Trophoblast cell (in vitro differentiated cells and primary cell): ENCODE data around the gene DNAJB4.

Source experiments
- DNase-seq, 2 donors: peaks; one replicate each; pipeline ENCODE4 v3.0.0-alpha.2; 2016
- H2AFZ ChIP-seq: 2 replicates; pipeline ENCODE4 v1.6.1; 2013; ENCODE audit warnings: low read length, moderate library complexity, mild to moderate bottlenecking; ENCODE audit not compliant: insufficient read depth, poor library complexity
- H2AK5ac ChIP-seq: 2 replicates; pipeline ENCODE4 v1.6.1; 2013; ENCODE audit warnings: mild to moderate bottlenecking, low read length
- H2BK120ac ChIP-seq: 2 replicates; pipeline ENCODE4 v1.6.1; 2013; ENCODE audit warnings: low read length, mild to moderate bottlenecking, moderate library complexity; ENCODE audit not compliant: insufficient read depth, poor library complexity
- H2BK12ac ChIP-seq: 2 replicates; pipeline ENCODE4 v1.6.1; 2013; ENCODE audit warnings: mild to moderate bottlenecking, low read length, moderate library complexity
- H2BK5ac ChIP-seq: 2 replicates; pipeline ENCODE4 v1.6.1; 2013; ENCODE audit warnings: low read length, low read depth, moderate library complexity, mild to moderate bottlenecking; ENCODE audit not compliant: poor library complexity
- H3K14ac ChIP-seq: 2 replicates; pipeline ENCODE4 v1.6.1; 2013; ENCODE audit warnings: mild to moderate bottlenecking, low read length
- H3K18ac ChIP-seq: 2 replicates; pipeline ENCODE4 v1.6.1; 2013; ENCODE audit warnings: mild to moderate bottlenecking, low read length
- H3K23ac ChIP-seq: 2 replicates; pipeline ENCODE4 v1.6.1; 2013; ENCODE audit warnings: low read length
- H3K27ac ChIP-seq: 2 replicates; pipeline ENCODE4 v1.5.1; 2013; ENCODE audit warnings: low read depth, mild to moderate bottlenecking, inconsistent platforms, low read length, moderate library complexity
- H3K27me3 ChIP-seq: 2 replicates; pipeline ENCODE4 v1.6.1; 2013; ENCODE audit warnings: inconsistent platforms, mild to moderate bottlenecking, low read length, moderate library complexity; ENCODE audit not compliant: insufficient read depth
- H3K36me3 ChIP-seq, 2 experiments: 1 replicate in 1 of 2; 2 replicates in 1 of 2; pipeline ENCODE4 v1.6.1; 2013; ENCODE audit warnings: low read length in 2 of 2, mild to moderate bottlenecking in 2 of 2, moderate library complexity in 1 of 2; ENCODE audit not compliant: insufficient read depth in 2 of 2, control insufficient read depth in 1 of 2
- H3K4ac ChIP-seq: 2 replicates; pipeline ENCODE4 v1.6.1; 2013; ENCODE audit warnings: low read depth, mild to moderate bottlenecking, low read length, moderate library complexity
- H3K4me1 ChIP-seq, 2 experiments: 1 replicate in 1 of 2; 2 replicates in 1 of 2; pipeline ENCODE4 v1.6.1; 2013; ENCODE audit warnings: low read length in 2 of 2, mild to moderate bottlenecking in 2 of 2, moderate library complexity in 1 of 2; ENCODE audit not compliant: insufficient read depth in 2 of 2, control insufficient read depth in 1 of 2
- H3K4me2 ChIP-seq: 2 replicates; pipeline ENCODE4 v1.6.1; 2013; ENCODE audit warnings: inconsistent platforms, mild to moderate bottlenecking, low read length, moderate library complexity
- H3K4me3 ChIP-seq: 2 replicates; pipeline ENCODE4 v1.5.1; 2013; ENCODE audit warnings: mild to moderate bottlenecking, low read depth, low read length, inconsistent platforms
- H3K79me1 ChIP-seq: one replicate; pipeline ENCODE4 v1.6.1; 2013; ENCODE audit warnings: low read length
- H3K79me2 ChIP-seq: 2 replicates; pipeline ENCODE4 v1.6.1; 2013; ENCODE audit warnings: low read length, mild to moderate bottlenecking; ENCODE audit not compliant: control insufficient read depth, insufficient read depth, poor library complexity
- H3K9ac ChIP-seq: 2 replicates; pipeline ENCODE4 v1.6.1; 2013; ENCODE audit warnings: mild to moderate bottlenecking, low read length
- H3K9me3 ChIP-seq: 2 replicates; pipeline ENCODE4 v1.6.1; 2013; ENCODE audit warnings: low read depth, mild to moderate bottlenecking, control low read depth, inconsistent platforms, low read length; ENCODE audit not compliant: insufficient read depth
- H4K12ac ChIP-seq: 2 replicates; pipeline ENCODE4 v1.6.1; 2013; ENCODE audit warnings: low read depth, mild to moderate bottlenecking, low read length, moderate library complexity
- H4K8ac ChIP-seq: 2 replicates; pipeline ENCODE4 v1.6.1; 2013; ENCODE audit warnings: low read depth, mild to moderate bottlenecking, low read length, moderate library complexity
- H4K91ac ChIP-seq: one replicate; pipeline ENCODE4 v1.6.1; 2013; ENCODE audit warnings: low read depth, mild to moderate bottlenecking, low read length, moderate library complexity
- WGBS: extraction: QIAGEN DNeasy Blood & Tissue Kit; methylation state at CpG from one replicate; pipeline ENCODE4 v1.1.7; 2013; ENCODE audit warnings: missing lambda C conversion rate; ENCODE audit not compliant: insufficient read length, insufficient coverage; ENCODE audit errors: extremely low coverage; 5-methylcytosine and 5-hydroxymethylcytosine counted together

DNAJB4 gene

GRCh38 chr1:78045563-78045925 lies 40.8 kb downstream of the DNAJB4 start:
- Histone ChIP-seq H2AFZ (no peak overlapping the region), H3K27ac (no peak overlapping the region), H3K27me3 (peaks cover 16% of the 10 kb centered on the region), H2BK5ac (no peak overlapping the region), H4K12ac (no peak overlapping the region), H3K4me2 (peak overlapping the region; percentile 99), H3K18ac (no peak overlapping the region), H3K14ac (no peak overlapping the region), H3K9me3 (peaks cover 2% of the 10 kb centered on the region), H2AK5ac (no peak overlapping the region), H3K9ac (no peak overlapping the region), H3K4me3 (peak overlapping the region; percentile 75), H4K8ac (no peak overlapping the region), H3K23ac (no peak overlapping the region), H3K79me2 (no peaks in the 10 kb centered on the region), H2BK12ac (no peak overlapping the region), H3K36me3 (no peaks in the 10 kb centered on the region), H3K79me1 (no peaks in the 10 kb centered on the region), H3K4me1 (peaks cover 0 to 2% of the 10 kb centered on the region in 2 experiments), H4K91ac (no peak overlapping the region), H3K4ac (no peak overlapping the region), H2BK120ac (no peak overlapping the region)
- DNase-seq = no peak
- WGBS = no CpG with 5 or more reads among the region's 19 CpGs

- Histone ChIP-seq H3K14ac (no peak within 1 kb of the TSS), H2AK5ac (no peak within 1 kb of the TSS), H3K79me1 (no peaks in the 10 kb centered on the region), H2BK5ac (no peak within 1 kb of the TSS), H3K27me3 (peaks cover 16% of the 10 kb centered on the region), H2AFZ (peak within 1 kb of the TSS; percentile 66), H3K36me3 (no peaks in the 10 kb centered on the region), H4K8ac (no peak within 1 kb of the TSS), H3K18ac (no peak within 1 kb of the TSS), H3K9ac (peak within 1 kb of the TSS; percentile 36), H2BK12ac (no peak within 1 kb of the TSS), H3K9me3 (peaks cover 2% of the 10 kb centered on the region), H3K4me3 (peak within 1 kb of the TSS; percentile 75), H2BK120ac (no peak within 1 kb of the TSS), H3K23ac (no peak within 1 kb of the TSS), H3K27ac (no peak within 1 kb of the TSS), H3K79me2 (no peaks in the 10 kb centered on the region), H4K91ac (no peak within 1 kb of the TSS), H3K4me2 (peak within 1 kb of the TSS; percentile 99), H3K4me1 (peaks cover 0 to 2% of the 10 kb centered on the region in 2 experiments), H3K4ac (no peak within 1 kb of the TSS), H4K12ac (no peak within 1 kb of the TSS)
- WGBS = no CpG with 5 or more reads among the region's 85 CpGs
- peak; percentile 10 to 42 for DNase-seq
Observed at GRCh38 chr1:78045926-78046778, 41.4 kb downstream of the DNAJB4 start, which contains the start of gene GIPC2. TSS of gene GIPC2 (plus strand) at chr1:78045966. CDS start at chr1:78046095, 129 bp downstream.

- Histone ChIP-seq H2BK5ac (no peak overlapping the region), H3K4ac (no peak overlapping the region), H3K36me3 (no peaks in the 10 kb centered on the region), H2AFZ (no peak overlapping the region), H3K4me2 (no peak overlapping the region), H4K91ac (no peak overlapping the region), H3K23ac (no peak overlapping the region), H4K8ac (no peak overlapping the region), H3K27me3 (peaks cover 16% of the 10 kb centered on the region), H2BK12ac (no peak overlapping the region), H3K4me1 (peaks cover 0 to 2% of the 10 kb centered on the region in 2 experiments), H3K27ac (no peak overlapping the region), H3K79me1 (no peaks in the 10 kb centered on the region), H3K9me3 (peaks cover 2% of the 10 kb centered on the region), H2BK120ac (no peak overlapping the region), H3K18ac (no peak overlapping the region), H3K14ac (no peak overlapping the region), H3K9ac (no peak overlapping the region), H3K79me2 (no peaks in the 10 kb centered on the region), H2AK5ac (no peak overlapping the region), H3K4me3 (no peak overlapping the region), H4K12ac (no peak overlapping the region)
- DNase-seq = no peak
- WGBS = no CpG with 5 or more reads among the region's 5 CpGs
Observed at GRCh38 chr1:78047106-78047505, 42.4 kb downstream of the DNAJB4 start.

- Histone ChIP-seq H3K14ac (no peak overlapping the region), H4K12ac (no peak overlapping the region), H3K4me3 (no peak overlapping the region), H3K27ac (no peak overlapping the region), H3K27me3 (peaks cover 16% of the 10 kb centered on the region), H4K8ac (no peak overlapping the region), H3K23ac (no peak overlapping the region), H3K4me1 (peaks cover 0 to 2% of the 10 kb centered on the region in 2 experiments), H2AK5ac (no peak overlapping the region), H3K18ac (no peak overlapping the region), H3K9me3 (peaks cover 2% of the 10 kb centered on the region), H2BK120ac (no peak overlapping the region), H3K4ac (no peak overlapping the region), H2BK12ac (no peak overlapping the region), H3K79me2 (no peaks in the 10 kb centered on the region), H3K79me1 (no peaks in the 10 kb centered on the region), H3K4me2 (no peak overlapping the region), H3K36me3 (no peaks in the 10 kb centered on the region), H4K91ac (no peak overlapping the region), H2AFZ (no peak overlapping the region), H3K9ac (no peak overlapping the region), H2BK5ac (no peak overlapping the region)
- no peak for DNase-seq
- WGBS = no CpG with 5 or more reads among the region's 3 CpGs
Observed at GRCh38 chr1:78047631-78048030, 42.9 kb downstream of the DNAJB4 start.
